ENCODE data around the gene PRKACA.

- TF ChIP-seq EZH2phosphoT487 (IDR thresholded peaks at IDR 0.05; ENCODE audit: borderline replicate concordance, low read depth, low read length) (no peak), CTCF (conservative IDR thresholded peaks at IDR 0.05; ENCODE audit: low read length) (no peak)
Observed at GRCh38 chr19:14127176-14127575, 9.6 kb upstream of the PRKACA start.

All from OCI-LY7 (cell line).